DOHH2 (cell line): Measurements from ENCODE around the gene C11orf65.

Experiments
- CTCF ChIP-seq: fragments of 200-600 bp; sonication (generic); IDR thresholded peaks from one replicate; pipeline ENCODE4 v1.5.1; 2014; ENCODE audit warnings: antibody characterized with exemption, mild to moderate bottlenecking, low read depth, low read length; ENCODE audit not compliant: poor library complexity, severe bottlenecking
- EZH2phosphoT487 ChIP-seq: fragments of 200-600 bp; sonication (generic); IDR thresholded peaks from 2 replicates; pipeline ENCODE4 v1.6.1; 2017; ENCODE audit warnings: borderline replicate concordance, mild to moderate bottlenecking, antibody characterized with exemption, low read length, moderate library complexity, mixed read lengths

GRCh38 chr11:108468478-108468864 lies 1.1 kb upstream of the C11orf65 start:
- TF ChIP-seq CTCF (no peak), EZH2phosphoT487 (no peak)
